GM10266 (cell line): ENCODE results near the gene METTL1.
A peak's percentile ranks its signal among the peaks of the same experiment; 100 is the strongest.

ENCODE experiments used
- DNase-seq: peaks from one replicate; pipeline ENCODE4 v3.0.0; 2012; ENCODE audit errors: extremely low spot score
- TF ChIP-seq, protein P1 (sequence below): IDR thresholded peaks from 2 replicates; pipeline ENCODE4 v1.5.1; 2012; ENCODE audit warnings: mild to moderate bottlenecking, low read depth; ENCODE audit not compliant: control insufficient read depth, insufficient read depth; ENCODE audit errors: missing control alignments

METTL1 gene

DNA sequence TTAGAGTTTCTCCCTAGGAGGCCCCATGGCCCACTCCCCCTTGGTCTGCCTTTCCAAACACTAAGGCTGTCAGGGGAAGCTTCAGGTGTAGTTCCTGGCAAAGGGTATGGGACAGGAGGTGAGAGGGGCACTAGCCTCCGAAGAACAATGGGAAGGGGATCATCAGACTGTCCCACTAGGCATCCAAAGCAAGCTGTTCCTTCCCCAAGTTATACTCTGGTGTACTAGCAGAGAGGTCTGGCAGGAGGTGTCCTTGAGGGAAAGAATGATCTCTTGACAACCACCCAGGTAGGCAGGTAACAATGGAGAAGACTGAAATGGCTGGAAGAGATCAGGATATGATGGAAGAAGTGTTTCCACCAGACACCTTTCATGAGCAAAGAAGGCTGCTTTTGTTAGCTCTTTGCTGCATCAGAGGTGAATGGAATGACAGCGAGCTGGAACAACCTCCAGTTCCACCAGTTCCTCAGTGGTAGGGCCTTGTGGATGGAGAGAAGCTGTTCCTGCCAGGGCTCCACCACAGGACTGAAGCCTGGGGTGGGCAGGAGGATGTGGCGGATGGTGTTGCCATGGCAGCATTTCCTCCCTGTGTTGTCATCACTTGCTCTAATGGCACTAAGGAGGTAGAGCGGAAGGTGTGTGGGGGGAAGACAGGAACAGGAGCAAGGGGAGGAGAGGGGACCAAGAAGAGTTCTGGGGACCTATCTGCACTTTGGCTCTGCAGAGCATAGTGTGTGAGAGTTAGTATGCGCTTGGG is 31.1 kb downstream of the METTL1 start:
- TF ChIP-seq, protein P1, sequence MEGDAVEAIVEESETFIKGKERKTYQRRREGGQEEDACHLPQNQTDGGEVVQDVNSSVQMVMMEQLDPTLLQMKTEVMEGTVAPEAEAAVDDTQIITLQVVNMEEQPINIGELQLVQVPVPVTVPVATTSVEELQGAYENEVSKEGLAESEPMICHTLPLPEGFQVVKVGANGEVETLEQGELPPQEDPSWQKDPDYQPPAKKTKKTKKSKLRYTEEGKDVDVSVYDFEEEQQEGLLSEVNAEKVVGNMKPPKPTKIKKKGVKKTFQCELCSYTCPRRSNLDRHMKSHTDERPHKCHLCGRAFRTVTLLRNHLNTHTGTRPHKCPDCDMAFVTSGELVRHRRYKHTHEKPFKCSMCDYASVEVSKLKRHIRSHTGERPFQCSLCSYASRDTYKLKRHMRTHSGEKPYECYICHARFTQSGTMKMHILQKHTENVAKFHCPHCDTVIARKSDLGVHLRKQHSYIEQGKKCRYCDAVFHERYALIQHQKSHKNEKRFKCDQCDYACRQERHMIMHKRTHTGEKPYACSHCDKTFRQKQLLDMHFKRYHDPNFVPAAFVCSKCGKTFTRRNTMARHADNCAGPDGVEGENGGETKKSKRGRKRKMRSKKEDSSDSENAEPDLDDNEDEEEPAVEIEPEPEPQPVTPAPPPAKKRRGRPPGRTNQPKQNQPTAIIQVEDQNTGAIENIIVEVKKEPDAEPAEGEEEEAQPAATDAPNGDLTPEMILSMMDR: no peak
- DNase-seq: peak; percentile 85

DNA sequence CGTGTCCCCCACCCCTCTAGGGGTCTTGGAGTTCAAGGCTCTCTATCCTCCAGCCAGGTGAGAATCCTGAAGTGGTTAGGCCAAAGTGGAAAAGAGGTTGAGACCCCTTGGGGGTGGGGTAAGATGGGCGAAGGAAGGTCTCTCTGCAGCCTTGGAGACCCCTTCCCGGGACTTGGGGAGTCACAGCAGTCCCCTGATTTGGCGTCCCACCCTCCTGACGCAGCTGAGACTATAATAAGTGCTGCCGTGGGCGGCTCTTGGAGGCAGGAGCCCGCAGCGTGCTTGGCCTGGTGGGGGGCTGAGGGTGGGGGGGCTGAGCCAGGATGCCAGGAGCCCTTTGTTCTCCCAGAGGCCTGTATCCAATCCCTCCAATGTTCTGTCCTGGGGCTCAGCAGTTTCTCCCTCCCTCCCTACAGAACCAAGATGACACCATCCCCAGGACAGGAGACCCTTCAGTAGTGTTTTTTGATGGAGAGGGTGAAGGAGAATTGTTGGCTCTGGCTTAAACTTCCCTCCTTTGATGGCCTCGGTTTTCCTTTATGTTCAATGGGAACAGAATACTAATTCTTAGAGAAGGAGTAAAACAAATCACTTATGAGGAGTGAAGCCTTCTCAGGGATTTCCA is 31.9 kb downstream of the METTL1 start:
- no peak for DNase-seq
- TF ChIP-seq, protein P1: no peak

DNA sequence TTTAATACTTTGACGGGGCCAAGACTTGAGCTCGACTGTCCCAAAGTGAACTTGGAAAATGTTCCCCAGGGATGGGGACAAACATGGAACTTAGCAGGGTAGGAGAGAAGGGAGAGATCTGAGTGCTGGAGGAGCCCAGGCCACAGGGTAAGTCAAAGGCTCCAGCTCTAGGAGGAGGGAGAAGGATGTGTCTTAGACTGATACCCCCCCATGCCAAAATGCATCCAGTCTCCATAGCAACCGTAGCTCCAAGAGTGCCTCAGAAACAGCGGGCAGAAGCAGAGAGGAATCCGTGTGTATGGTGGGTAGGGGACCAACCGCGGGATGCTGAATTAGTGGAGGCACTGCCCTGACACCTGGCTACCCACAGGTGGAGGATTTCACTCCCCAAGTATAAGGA is 32.5 kb downstream of the METTL1 start:
- DNase-seq: no peak
- TF ChIP-seq, protein P1: no peak

DNA sequence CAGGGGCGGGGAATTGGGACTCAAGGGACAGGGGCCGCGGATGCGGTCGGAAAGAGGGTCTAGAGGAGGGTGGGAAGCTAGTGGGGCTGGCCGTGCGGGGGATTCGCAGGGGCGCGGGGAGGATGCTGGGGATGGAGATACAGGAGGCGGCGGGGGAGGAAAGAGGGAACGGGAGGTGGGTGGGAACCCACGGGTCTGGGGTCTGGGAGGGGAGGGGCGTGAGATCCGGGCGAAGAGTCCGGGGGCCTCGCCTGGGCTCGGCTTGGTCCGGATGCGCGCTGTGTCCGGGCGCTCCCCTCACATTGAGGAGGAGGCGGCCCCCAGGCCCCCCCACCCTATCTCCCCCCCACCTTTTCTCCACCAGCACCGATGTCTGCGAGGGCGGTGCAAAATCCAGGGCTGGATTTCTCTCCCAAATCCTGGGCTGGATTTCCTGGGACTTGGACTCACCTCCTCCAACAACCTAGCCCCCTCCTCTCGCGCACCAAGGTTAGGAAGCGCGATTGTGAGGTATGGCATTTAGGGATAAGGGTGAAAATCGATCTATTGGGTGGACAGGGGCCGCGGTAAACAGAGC is 33.2 kb downstream of the METTL1 start, which contains the start of gene AGAP2:
Gene AGAP2, minus strand, starts transcription at position 82 of the 577 bp plus-strand sequence. CDS start 496 bp downstream, outside the sequence.
- DNase-seq: no peak
- TF ChIP-seq, protein P1: no peak

DNA sequence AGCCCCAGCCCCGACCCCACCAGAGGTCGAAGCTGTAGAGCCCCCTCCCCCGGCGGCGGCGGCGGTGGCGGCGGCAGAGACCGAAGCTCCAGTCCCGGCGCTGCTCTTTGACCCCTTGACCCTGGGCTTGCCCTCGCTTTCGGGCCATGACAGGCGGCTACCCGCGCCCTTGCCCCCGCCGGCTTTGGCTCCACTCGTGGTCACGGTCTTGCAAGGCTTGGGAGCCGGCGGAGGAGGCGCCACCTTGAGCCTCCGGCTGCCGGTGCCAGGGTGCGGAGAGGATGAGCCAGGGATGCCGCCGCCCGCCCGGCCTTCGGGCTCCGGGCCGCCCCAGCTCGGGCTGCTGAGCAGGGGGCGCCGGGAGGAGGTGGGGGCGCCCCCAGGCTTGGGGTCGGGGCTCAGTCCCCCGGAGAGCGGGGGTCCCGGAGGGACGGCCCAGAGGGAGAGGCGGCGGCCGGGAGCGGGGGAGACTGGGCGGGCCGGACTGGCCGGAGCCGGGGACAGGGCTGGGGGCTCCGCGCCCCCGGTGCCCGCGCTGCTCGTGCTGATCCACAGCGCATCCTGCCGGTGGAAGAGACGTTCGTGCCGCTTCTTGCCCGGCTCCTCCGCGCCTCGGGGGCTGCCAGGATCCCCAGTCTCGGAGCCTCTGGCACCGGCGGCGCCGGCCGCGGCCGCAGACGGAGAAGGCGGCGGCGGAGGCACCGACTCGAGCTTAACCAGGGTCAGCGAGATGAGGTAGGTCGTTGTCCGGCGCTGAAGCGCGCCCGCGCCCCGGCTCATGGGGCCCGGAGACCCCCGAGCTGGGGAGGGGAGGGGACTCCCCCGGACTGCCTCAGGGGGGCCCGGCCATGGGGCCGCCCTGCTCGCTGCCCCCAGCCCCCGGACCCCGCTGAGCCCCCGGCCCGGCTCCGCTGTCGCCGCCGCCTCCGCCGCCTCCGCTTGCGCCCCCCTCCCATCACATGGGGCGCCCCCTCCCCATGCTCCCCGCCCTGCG is 34.1 kb downstream of the METTL1 start:
- TF ChIP-seq, protein P1: no peak
- no peak for DNase-seq

DNA sequence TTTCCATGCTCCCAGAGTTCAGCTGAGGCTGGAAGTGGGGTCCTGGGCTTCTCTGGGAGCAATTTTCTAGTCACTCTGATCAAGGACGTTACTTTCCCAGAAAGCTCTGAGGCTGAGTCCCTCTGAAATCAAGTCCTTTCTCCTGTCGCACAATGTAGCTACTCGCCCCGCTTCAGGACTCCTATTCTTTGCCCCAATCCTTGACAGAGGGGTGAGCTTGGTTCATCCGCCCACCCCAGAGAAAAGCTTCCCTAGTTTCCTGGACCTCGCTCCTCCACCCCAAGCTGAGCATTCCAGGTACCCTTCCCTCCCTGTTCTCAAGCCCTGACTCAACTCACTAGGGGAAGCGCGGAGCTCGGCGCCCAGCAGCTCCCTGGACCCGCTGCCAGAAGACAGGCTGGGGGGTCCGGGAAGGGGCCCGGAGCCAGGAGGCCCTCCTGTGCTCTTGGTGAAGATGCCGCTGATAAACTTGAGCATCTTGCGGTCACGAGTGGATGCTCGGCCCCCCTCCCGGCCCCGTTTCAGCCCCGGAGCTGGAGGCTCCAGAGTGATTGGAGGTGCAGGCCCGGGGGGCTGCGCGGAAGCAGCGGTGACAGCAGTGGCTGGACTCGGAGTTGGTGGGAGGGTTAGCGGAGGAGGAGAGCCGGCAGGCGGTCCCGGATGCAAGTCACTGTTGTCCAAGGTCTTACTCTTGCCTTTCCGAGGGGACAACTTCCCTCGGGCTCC is 35.0 kb downstream of the METTL1 start:
- no peak for DNase-seq
- TF ChIP-seq, protein P1: no peak
